Fibroblast of the aortic adventitia (primary cell): ENCODE measurements around the gene SH3BGRL. TPM values are rescaled to one million over a fixed set of nuclear protein-coding genes. Genes with fewer than 3 reads are reported as not detected.
A peak's percentile ranks its signal among the peaks of the same experiment; 100 is the strongest.
"Not testable (repeated sequence)": the region's sequence is repeated elsewhere in the genome, so short reads cannot be mapped to it uniquely, and the experiment has no call there.

Source experiments
- DNase-seq: peaks from one replicate; pipeline ENCODE4 v3.0.0-alpha.2; 2010; ENCODE audit warnings: low read depth
- H3K4me3 ChIP-seq: 2 replicates; pipeline ENCODE4 v1.5.1; 2011; ENCODE audit warnings: low read depth, mild to moderate bottlenecking, control low read depth, low read length, moderate library complexity
- total RNA-seq: library from RNA; depleted of rRNA; stranded (reverse); fragments of >200 nt; gene quantifications from 2 replicates; pipeline ENCODE4 v1.2.3, GENCODE V29; 2012; ENCODE audit warnings: low replicate concordance
- TF ChIP-seq, protein P1 (sequence below): IDR thresholded peaks from 2 replicates; pipeline ENCODE4 v1.5.1; 2011; ENCODE audit warnings: mild to moderate bottlenecking, low read length, control low read depth, inconsistent platforms; ENCODE audit not compliant: insufficient read depth

Gene SH3BGRL
- total RNA-seq, 1 donor, result 132 TPM

DNA sequence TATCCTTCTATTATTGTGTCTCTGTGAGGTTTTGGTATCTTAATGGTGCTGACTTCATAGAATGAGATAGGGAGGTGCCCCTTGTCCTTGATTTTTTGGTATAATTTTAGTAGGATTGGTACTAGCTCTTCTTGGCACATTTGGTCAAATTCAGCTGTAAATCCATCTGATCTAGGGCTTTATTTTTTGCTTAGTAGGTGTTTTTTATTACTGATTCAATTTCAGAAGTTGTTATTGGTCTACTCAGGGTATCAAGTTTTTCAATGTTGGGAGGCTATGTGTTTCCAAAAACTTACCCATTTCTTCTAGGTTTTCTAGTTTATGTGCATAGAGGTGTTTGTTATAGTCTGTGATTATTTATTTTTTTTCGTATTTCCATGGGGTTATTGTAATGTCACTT, 103.3 kb downstream of the SH3BGRL start:
- TF ChIP-seq, protein P1, sequence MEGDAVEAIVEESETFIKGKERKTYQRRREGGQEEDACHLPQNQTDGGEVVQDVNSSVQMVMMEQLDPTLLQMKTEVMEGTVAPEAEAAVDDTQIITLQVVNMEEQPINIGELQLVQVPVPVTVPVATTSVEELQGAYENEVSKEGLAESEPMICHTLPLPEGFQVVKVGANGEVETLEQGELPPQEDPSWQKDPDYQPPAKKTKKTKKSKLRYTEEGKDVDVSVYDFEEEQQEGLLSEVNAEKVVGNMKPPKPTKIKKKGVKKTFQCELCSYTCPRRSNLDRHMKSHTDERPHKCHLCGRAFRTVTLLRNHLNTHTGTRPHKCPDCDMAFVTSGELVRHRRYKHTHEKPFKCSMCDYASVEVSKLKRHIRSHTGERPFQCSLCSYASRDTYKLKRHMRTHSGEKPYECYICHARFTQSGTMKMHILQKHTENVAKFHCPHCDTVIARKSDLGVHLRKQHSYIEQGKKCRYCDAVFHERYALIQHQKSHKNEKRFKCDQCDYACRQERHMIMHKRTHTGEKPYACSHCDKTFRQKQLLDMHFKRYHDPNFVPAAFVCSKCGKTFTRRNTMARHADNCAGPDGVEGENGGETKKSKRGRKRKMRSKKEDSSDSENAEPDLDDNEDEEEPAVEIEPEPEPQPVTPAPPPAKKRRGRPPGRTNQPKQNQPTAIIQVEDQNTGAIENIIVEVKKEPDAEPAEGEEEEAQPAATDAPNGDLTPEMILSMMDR, result no peak
- no peak overlapping the region for H3K4me3 ChIP-seq
- no peak for DNase-seq

GRCh38 chrX:81308086-81308829, 106.4 kb downstream of the SH3BGRL start:
- no peak overlapping the region for H3K4me3 ChIP-seq
- DNase-seq, result no peak
- TF ChIP-seq, protein P1, result no peak

GRCh38 chrX:81316163-81316562, 114.3 kb downstream of the SH3BGRL start:
- H3K4me3 ChIP-seq, result no peak overlapping the region
- TF ChIP-seq, protein P1, result no peak
- peak; percentile 34 for DNase-seq

DNA sequence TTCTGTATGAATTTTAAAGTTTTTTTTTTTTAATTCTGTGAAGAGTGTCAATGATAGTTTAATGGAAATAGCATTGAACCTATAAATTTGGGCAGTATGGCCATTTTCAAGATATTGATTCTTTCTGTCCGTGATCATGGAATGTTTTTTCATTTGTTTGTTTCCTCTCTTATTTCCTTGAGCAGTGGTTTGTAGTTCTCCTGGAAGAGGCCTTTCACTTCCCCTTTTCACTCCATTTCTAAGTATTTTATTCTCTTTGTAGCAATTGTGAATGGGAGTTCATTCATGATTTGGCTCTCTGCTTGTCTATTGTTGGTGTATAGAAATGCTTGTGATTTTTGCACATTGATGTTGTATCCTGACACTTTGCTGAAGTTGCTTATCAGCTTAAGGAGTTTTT, 129.8 kb downstream of the SH3BGRL start:
- DNase-seq, H3K4me3 ChIP-seq: not testable (repeated sequence)

- no peak overlapping the region for H3K4me3 ChIP-seq
- DNase-seq, result peak; percentile 18
- TF ChIP-seq, protein P1, result no peak
Measured at GRCh38 chrX:81336455-81337152, 134.7 kb downstream of the SH3BGRL start.

DNA sequence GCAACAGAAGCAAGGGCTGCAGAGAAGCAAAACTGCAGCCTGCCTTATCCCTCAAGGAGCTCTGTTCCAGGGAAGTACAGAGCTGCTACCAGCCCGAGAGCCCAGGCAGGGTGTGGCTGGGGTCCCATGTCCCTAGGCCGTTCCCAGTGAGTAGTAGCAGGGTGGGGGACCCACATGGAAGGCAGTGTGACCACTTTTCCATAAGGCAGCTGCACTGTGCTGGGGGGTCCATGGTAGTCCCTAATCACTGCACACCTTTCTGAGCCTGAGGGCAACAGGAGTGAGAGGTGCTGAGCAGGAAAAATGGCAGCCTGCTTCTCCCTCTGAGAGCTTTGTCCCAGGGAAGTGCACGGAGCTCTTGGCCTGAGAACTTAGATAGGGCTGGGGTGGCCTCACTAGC, 135.9 kb downstream of the SH3BGRL start:
- DNase-seq, result no peak
- H3K4me3 ChIP-seq, result no peak overlapping the region
- TF ChIP-seq, protein P1, result no peak

DNA sequence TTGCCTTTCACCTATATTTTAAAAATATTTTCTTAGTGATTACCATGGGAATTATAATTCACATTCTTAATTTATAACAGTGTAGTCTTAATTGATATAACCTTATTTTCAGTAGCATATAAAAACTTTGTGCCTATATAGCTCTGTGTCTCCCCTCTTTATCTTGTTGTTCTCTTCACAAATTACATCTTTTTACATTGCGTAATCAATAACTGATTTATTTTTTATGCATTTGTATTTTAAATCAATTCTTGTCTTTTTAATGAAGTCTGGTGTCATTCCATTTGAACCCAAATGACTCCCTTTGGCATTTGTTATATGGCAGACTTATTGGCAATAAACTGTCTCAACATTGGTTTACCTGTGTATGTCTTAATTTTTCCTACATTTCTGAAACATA, 137.0 kb downstream of the SH3BGRL start:
- H3K4me3 ChIP-seq, result no peak overlapping the region
- no peak for DNase-seq
- TF ChIP-seq, protein P1, result no peak

DNA sequence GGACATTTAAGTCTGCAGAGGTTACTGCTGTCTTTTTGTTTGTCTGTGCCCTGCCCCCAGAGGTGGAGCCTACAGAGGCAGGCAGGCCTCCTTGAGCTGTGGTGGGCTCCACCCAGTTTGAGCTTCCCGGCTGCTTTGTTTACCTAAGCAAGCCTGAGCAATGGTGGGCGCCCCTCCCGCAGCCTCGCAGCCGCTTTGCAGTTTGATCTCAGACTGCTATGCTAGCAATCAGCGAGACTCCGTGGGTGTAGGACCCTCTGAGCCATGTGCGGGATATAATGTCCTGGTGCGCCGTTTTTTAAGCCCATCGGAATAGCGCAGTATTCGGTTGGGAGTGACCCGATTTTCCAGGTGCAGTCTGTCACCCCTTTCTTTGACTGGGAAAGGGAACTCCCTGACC, 143.4 kb downstream of the SH3BGRL start:
- not testable (repeated sequence) for H3K4me3 ChIP-seq, DNase-seq
